Keratinocyte (primary cell): Measurements from ENCODE around the gene TMEM200B.

Experiments used
- EZH2 ChIP-seq: IDR thresholded peaks from one replicate; pipeline ENCODE4 v1.6.1; 2012; ENCODE audit warnings: inconsistent platforms, mild to moderate bottlenecking, low read length, moderate library complexity
- TF ChIP-seq, protein P1 (sequence below), 3 experiments: IDR thresholded peaks in 1 of 3; conservative IDR thresholded peaks in 1 of 3; optimal IDR thresholded peaks in 1 of 3; 2 replicates in 2 of 3; 3 replicates in 1 of 3; pipeline versions ENCODE3 to v1.5.1; 2011; ENCODE audit warnings: low read length in 3 of 3, mild to moderate bottlenecking in 3 of 3, moderate library complexity in 2 of 3, control low read depth in 1 of 3, inconsistent platforms in 1 of 3; ENCODE audit not compliant: insufficient read depth in 2 of 3; ENCODE audit errors: extremely low read depth in 1 of 3

DNA sequence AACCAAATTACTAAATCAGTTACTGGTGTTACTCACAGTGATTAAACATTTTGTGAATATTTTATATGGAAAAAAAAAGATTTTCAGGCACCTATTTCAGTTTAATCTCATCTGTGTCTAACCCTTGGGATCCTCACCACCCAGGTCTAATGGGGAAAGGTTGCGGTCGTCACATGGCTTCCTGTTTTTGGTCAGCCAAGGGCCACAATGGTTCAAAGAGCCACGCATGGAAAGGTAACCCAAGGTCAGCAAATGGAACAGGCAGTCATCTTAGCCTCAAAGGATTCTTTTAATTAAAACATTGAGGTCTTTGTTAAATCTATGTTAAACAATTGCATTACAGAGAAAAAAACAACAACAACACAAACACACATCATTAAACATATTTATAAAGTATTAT, 36.1 kb upstream of the TMEM200B start:
- TF ChIP-seq EZH2 = no peak
- TF ChIP-seq, protein P1, sequence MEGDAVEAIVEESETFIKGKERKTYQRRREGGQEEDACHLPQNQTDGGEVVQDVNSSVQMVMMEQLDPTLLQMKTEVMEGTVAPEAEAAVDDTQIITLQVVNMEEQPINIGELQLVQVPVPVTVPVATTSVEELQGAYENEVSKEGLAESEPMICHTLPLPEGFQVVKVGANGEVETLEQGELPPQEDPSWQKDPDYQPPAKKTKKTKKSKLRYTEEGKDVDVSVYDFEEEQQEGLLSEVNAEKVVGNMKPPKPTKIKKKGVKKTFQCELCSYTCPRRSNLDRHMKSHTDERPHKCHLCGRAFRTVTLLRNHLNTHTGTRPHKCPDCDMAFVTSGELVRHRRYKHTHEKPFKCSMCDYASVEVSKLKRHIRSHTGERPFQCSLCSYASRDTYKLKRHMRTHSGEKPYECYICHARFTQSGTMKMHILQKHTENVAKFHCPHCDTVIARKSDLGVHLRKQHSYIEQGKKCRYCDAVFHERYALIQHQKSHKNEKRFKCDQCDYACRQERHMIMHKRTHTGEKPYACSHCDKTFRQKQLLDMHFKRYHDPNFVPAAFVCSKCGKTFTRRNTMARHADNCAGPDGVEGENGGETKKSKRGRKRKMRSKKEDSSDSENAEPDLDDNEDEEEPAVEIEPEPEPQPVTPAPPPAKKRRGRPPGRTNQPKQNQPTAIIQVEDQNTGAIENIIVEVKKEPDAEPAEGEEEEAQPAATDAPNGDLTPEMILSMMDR (optimal IDR thresholded peaks at IDR 0.05 in 1 of 3, IDR thresholded peaks at IDR 0.05 in 1 of 3, conservative IDR thresholded peaks at IDR 0.05 in 1 of 3; ENCODE audit: extremely low read depth in 1 of 3, insufficient read depth in 2 of 3, low read length in 3 of 3) = no peak
